GM23338 (cell line): ENCODE data around the gene DDRGK1. TPM values are rescaled to one million over a fixed set of nuclear protein-coding genes. Genes with fewer than 3 reads are reported as not detected.

ENCODE experiments used
- ATAC-seq: fragments of 200-7000 bp; cut with Tn5 transposase; 3 replicates; pipeline ENCODE4 v1.9.1; 2020
- DNase-seq: peaks from one replicate; pipeline ENCODE4 v3.0.0-alpha.2; 2015; ENCODE audit warnings: low spot score
- H2AFZ ChIP-seq: fragments of 200-600 bp; sonication (generic); 2 replicates; pipeline ENCODE4 v1.8.0; 2016; ENCODE audit warnings: antibody characterized with exemption, mild to moderate bottlenecking, moderate library complexity
- H3F3A ChIP-seq: fragments of 200-600 bp; sonication (generic); replicated peaks from 2 replicates; pipeline ENCODE4 v1.8.0; 2017; ENCODE audit warnings: antibody characterized with exemption, mixed run types, low read depth
- H3K27ac ChIP-seq: fragments of 200-600 bp; sonication (generic); 2 replicates; pipeline ENCODE4 v1.6.1; 2016; ENCODE audit warnings: low read depth
- H3K27me3 ChIP-seq: fragments of 200-600 bp; sonication (generic); 2 replicates; pipeline ENCODE4 v1.8.0; 2016; ENCODE audit warnings: mild to moderate bottlenecking, mixed run types, moderate library complexity; ENCODE audit not compliant: insufficient read depth
- H3K36me3 ChIP-seq: fragments of 200-600 bp; sonication (generic); 2 replicates; pipeline ENCODE4 v1.8.0; 2016; ENCODE audit warnings: mild to moderate bottlenecking; ENCODE audit not compliant: insufficient read depth
- H3K4me1 ChIP-seq: fragments of 200-600 bp; sonication (generic); 2 replicates; pipeline ENCODE4 v1.8.0; 2016; ENCODE audit warnings: mild to moderate bottlenecking, moderate library complexity; ENCODE audit not compliant: insufficient read depth
- H3K4me2 ChIP-seq: fragments of 200-600 bp; sonication (generic); 2 replicates; pipeline ENCODE4 v1.7.1; 2017; ENCODE audit warnings: mixed run types
- H3K4me3 ChIP-seq: fragments of 200-600 bp; sonication (generic); 2 replicates; pipeline ENCODE4 v1.6.1; 2016; ENCODE audit warnings: mixed run types
- H3K79me2 ChIP-seq: fragments of 200-600 bp; sonication (generic); replicated peaks from 2 replicates; pipeline ENCODE4 v1.8.0; 2017; ENCODE audit warnings: mild to moderate bottlenecking; ENCODE audit not compliant: insufficient read depth
- H3K9me2 ChIP-seq: fragments of 200-600 bp; sonication (generic); 2 replicates; pipeline ENCODE4 v1.8.0; 2017; ENCODE audit not compliant: insufficient read depth
- H4K20me1 ChIP-seq: fragments of 200-600 bp; sonication (generic); replicated peaks from 2 replicates; pipeline ENCODE4 v1.8.0; 2017; ENCODE audit warnings: mild to moderate bottlenecking; ENCODE audit not compliant: insufficient read depth
- H3K27ac Mint-ChIP-seq: 2 replicates; pipeline ENCODE4 v1.8.0; 2020; ENCODE audit warnings: inconsistent platforms, mild to moderate bottlenecking, moderate library complexity, mixed read lengths
- H3K27me3 Mint-ChIP-seq: 3 replicates; pipeline ENCODE4 v1.8.0; 2022; ENCODE audit warnings: low read depth, mild to moderate bottlenecking, moderate library complexity, mixed read lengths, inconsistent platforms; ENCODE audit not compliant: insufficient read depth, poor library complexity
- H3K36me3 Mint-ChIP-seq: 3 replicates; pipeline ENCODE4 v1.8.0; 2021; ENCODE audit warnings: low read depth, mild to moderate bottlenecking, inconsistent platforms, moderate library complexity, mixed read lengths
- H3K4me1 Mint-ChIP-seq: 3 replicates; pipeline ENCODE4 v1.8.0; 2020; ENCODE audit warnings: mild to moderate bottlenecking, inconsistent platforms, mixed read lengths
- H3K4me3 Mint-ChIP-seq: 3 replicates; pipeline ENCODE4 v1.8.0; 2021; ENCODE audit warnings: moderate library complexity, mild to moderate bottlenecking, inconsistent platforms, mixed read lengths
- H3K9me3 Mint-ChIP-seq: 3 replicates; pipeline ENCODE4 v1.8.0; 2020; ENCODE audit warnings: moderate library complexity, mild to moderate bottlenecking, inconsistent platforms, mixed read lengths
- CREB1 ChIP-seq: fragments of 250-450 bp; sonication (Bioruptor Pico); IDR thresholded peaks from 2 replicates; pipeline ENCODE4 v1.5.0; 2020; ENCODE audit warnings: low read depth, mild to moderate bottlenecking, moderate library complexity
- CTCF ChIP-seq, 2 experiments: fragments of 200-600 bp in 1 of 2; sonication (generic) in 1 of 2; conservative IDR thresholded peaks; 2 replicates each; pipeline versions ENCODE4 v1.5.1 to v1.6.1; 2016 to 2017; ENCODE audit warnings: antibody characterized with exemption in 2 of 2, low read depth in 2 of 2, mild to moderate bottlenecking in 2 of 2, moderate library complexity in 1 of 2
- ETS1 ChIP-seq: IDR thresholded peaks from 2 replicates; pipeline ENCODE4 v1.6.1; 2016; ENCODE audit warnings: antibody characterized with exemption
- EZH2 ChIP-seq: fragments of 200-600 bp; sonication (generic); IDR thresholded peaks from one replicate; pipeline ENCODE4 v1.8.0; 2017; ENCODE audit warnings: antibody characterized with exemption, mild to moderate bottlenecking, low read depth; ENCODE audit not compliant: unreplicated experiment
- EZH2phosphoT487 ChIP-seq: fragments of 200-600 bp; sonication (generic); IDR thresholded peaks from one replicate; pipeline ENCODE4 v1.8.1; 2018; ENCODE audit warnings: antibody characterized with exemption; ENCODE audit not compliant: unreplicated experiment
- JUNB ChIP-seq: IDR thresholded peaks from one replicate; pipeline ENCODE4 v1.6.1; 2016; ENCODE audit warnings: antibody characterized with exemption; ENCODE audit not compliant: unreplicated experiment
- NANOG ChIP-seq: IDR thresholded peaks from 2 replicates; pipeline ENCODE4 v1.6.1; 2016; ENCODE audit warnings: antibody characterized with exemption, borderline replicate concordance
- POLR2AphosphoS5 ChIP-seq: IDR thresholded peaks from 2 replicates; pipeline ENCODE4 v1.6.1; 2016; ENCODE audit warnings: antibody characterized with exemption, low read depth
- STAT1 ChIP-seq: IDR thresholded peaks from one replicate; pipeline ENCODE4 v1.6.1; 2016; ENCODE audit warnings: antibody characterized with exemption; ENCODE audit not compliant: unreplicated experiment
- ZNF114 ChIP-seq: fragments of 250-450 bp; sonication (Bioruptor Pico); IDR thresholded peaks from 2 replicates; pipeline ENCODE4 v1.5.0; 2020; ENCODE audit warnings: mild to moderate bottlenecking, moderate library complexity
- ZNF331 ChIP-seq: fragments of 250-450 bp; sonication (Bioruptor Pico); IDR thresholded peaks from 2 replicates; pipeline ENCODE4 v1.5.0; 2020; ENCODE audit warnings: low read depth, mild to moderate bottlenecking, moderate library complexity
- ZNF462 ChIP-seq: fragments of 250-450 bp; sonication (Bioruptor Pico); IDR thresholded peaks from 2 replicates; pipeline ENCODE4 v1.5.0; 2020; ENCODE audit warnings: mild to moderate bottlenecking, moderate library complexity
- polyA plus RNA-seq: library from polyadenylated mRNA; unstranded; fragments of >200 nt; fragmentation: Nextera tagmentation; extraction: Ambion mirVana; gene quantifications from 2 replicates; pipeline ENCODE4 v1.2.1, GENCODE V29; 2016
- total RNA-seq: library from RNA; depleted of rRNA; stranded (reverse); fragments of >200 nt; shearing (Covaris generic); gene quantifications from 2 replicates; pipeline ENCODE4 v1.2.3, GENCODE V29; 2014
- TF ChIP-seq, protein P1 (sequence below): IDR thresholded peaks from one replicate; pipeline ENCODE4 v1.6.1; 2018; ENCODE audit warnings: antibody characterized with exemption; ENCODE audit not compliant: unreplicated experiment

DDRGK1 gene
- total and polyA plus RNA-seq, 2 experiments from 2014 or later, result 44.0 to 45.5 TPM

- Histone ChIP-seq H3K79me2 (no peaks in the 10 kb centered on the region), H3K4me3 (no peak overlapping the region), H2AFZ (no peak overlapping the region), H3K4me1 (no peaks in the 10 kb centered on the region; the same call in 1 of the 2 replicates), H3K9me2 (no peaks in the 10 kb centered on the region), H3K4me2 (no peak overlapping the region), H4K20me1 (no peaks in the 10 kb centered on the region; the same call in 1 of the 2 replicates), H3F3A (no peaks in the 10 kb centered on the region), H3K36me3 (peaks cover 11% of the 10 kb centered on the region; the same call in 1 of the 2 replicates), H3K27ac (no peak overlapping the region), H3K27me3 (no peaks in the 10 kb centered on the region)
- H3K27ac Mint-ChIP-seq, result no peak overlapping the region
- ATAC-seq, result no peak
- no peak overlapping the region for H3K4me3 Mint-ChIP-seq
- TF ChIP-seq ZNF114 (CRISPR knock-in tag), result no peak
- no peak for TF ChIP-seq NANOG
- no peak for TF ChIP-seq CTCF (conservative IDR thresholded peaks at IDR 0.05; ENCODE audit: low read depth in 2 of 2)
- TF ChIP-seq CREB1, result no peak
- TF ChIP-seq, protein P1, sequence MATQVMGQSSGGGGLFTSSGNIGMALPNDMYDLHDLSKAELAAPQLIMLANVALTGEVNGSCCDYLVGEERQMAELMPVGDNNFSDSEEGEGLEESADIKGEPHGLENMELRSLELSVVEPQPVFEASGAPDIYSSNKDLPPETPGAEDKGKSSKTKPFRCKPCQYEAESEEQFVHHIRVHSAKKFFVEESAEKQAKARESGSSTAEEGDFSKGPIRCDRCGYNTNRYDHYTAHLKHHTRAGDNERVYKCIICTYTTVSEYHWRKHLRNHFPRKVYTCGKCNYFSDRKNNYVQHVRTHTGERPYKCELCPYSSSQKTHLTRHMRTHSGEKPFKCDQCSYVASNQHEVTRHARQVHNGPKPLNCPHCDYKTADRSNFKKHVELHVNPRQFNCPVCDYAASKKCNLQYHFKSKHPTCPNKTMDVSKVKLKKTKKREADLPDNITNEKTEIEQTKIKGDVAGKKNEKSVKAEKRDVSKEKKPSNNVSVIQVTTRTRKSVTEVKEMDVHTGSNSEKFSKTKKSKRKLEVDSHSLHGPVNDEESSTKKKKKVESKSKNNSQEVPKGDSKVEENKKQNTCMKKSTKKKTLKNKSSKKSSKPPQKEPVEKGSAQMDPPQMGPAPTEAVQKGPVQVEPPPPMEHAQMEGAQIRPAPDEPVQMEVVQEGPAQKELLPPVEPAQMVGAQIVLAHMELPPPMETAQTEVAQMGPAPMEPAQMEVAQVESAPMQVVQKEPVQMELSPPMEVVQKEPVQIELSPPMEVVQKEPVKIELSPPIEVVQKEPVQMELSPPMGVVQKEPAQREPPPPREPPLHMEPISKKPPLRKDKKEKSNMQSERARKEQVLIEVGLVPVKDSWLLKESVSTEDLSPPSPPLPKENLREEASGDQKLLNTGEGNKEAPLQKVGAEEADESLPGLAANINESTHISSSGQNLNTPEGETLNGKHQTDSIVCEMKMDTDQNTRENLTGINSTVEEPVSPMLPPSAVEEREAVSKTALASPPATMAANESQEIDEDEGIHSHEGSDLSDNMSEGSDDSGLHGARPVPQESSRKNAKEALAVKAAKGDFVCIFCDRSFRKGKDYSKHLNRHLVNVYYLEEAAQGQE, result no peak
- TF ChIP-seq ZNF462 (CRISPR knock-in tag), result no peak
- TF ChIP-seq ZNF331 (CRISPR knock-in tag), result no peak
- TF ChIP-seq POLR2AphosphoS5, result no peak
- no peak for TF ChIP-seq EZH2phosphoT487
- no peak for TF ChIP-seq JUNB
- no peak for TF ChIP-seq STAT1
- TF ChIP-seq EZH2, result no peak
- TF ChIP-seq ETS1, result no peak
- no peak for DNase-seq
- peaks cover 33% of the 10 kb centered on the region for H3K36me3 Mint-ChIP-seq
- peaks cover 5% of the 10 kb centered on the region; the same call in 1 of the 3 replicates for H3K4me1 Mint-ChIP-seq
- peaks cover 5% of the 10 kb centered on the region for H3K27me3 Mint-ChIP-seq
- H3K9me3 Mint-ChIP-seq, result no peaks in the 10 kb centered on the region
Measured at GRCh38 chr20:3224681-3225421, 20.4 kb upstream of the DDRGK1 start.
